GM21381 (cell line): ENCODE data around the gene NEUROD2.
A peak's percentile ranks its signal among the peaks of the same experiment; 100 is the strongest.

ENCODE experiments used
- ATAC-seq: cut with Tn5 transposase; IDR thresholded peaks from one replicate; pipeline ENCODE4 v1.9.1; 2021; ENCODE audit warnings: mild to moderate bottlenecking, moderate library complexity; ENCODE audit not compliant: unreplicated experiment

The NEUROD2 gene

GRCh38 chr17:39607851-39608130 lies at the start of gene NEUROD2:
Gene NEUROD2 (minus strand): TSS chr17:39607920. CDS start chr17:39606599, 1,321 bp downstream.
- ATAC-seq, result no peak

DNA sequence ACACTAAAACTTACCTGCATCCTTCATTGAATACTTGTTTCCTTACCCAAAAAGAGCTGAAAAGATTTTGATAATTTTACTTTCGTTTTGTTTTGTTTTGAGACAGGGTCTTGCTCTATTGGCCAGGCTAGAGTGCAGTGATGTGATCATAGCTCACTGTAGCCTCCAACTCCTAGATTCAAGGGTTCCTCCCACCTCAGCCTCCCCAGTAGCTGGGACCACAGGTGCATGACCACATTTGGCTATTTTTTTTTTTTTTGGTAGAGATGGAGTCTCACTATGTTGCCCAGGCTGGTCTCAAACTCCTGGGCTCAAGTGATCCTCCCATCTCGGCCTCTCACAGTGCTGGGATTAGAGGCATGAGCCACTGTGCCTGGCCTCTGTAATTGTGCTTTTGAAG lies 47.4 kb upstream of the NEUROD2 start:
- ATAC-seq, result no peak

DNA sequence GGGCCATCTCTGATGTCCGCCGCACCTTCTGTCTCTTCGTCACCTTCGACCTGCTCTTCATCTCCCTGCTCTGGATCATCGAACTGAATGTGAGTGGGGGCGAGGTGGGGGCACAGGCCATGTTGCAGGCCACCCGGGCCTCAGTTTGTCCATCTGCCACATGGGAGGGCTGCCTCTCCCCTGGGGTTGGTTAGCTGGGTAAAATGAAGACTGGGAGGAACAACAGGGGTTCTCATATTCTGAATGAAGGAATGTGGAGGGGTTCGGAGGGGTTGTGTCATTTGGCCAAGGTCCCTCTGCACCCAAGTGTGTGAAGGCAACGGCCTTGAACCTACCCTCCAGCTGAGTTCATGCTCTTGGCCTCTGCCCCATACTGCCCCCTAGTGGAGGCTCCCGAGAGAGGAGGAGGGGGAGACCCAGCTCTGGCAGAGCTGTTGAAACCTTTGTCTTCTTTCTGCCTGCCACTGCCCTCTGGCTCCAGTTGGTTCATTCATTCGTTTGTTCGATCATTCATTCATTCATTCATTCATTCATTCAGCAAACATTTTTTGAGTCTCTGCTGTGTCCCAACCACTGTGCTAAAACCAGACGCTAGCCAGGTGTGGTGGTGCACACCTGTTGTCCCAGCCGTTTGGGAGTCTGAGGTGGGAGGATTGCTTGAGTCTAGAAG lies 46.1 kb upstream of the NEUROD2 start:
- ATAC-seq, result no peak

DNA sequence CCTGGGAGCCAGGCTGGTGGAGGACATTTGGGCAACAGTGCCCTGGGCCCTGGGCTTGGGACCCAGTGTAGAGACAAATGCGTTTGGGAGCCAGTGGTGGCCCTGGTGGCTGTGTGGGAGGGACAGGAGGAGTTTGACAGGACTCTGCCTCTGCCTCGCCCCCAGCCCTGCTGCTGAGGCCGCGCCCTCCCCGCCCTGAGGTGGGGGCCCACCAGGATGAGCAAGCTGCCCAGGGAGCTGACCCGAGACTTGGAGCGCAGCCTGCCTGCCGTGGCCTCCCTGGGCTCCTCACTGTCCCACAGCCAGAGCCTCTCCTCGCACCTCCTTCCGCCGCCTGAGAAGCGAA lies 45.6 kb upstream of the NEUROD2 start:
- ATAC-seq, result no peak

DNA sequence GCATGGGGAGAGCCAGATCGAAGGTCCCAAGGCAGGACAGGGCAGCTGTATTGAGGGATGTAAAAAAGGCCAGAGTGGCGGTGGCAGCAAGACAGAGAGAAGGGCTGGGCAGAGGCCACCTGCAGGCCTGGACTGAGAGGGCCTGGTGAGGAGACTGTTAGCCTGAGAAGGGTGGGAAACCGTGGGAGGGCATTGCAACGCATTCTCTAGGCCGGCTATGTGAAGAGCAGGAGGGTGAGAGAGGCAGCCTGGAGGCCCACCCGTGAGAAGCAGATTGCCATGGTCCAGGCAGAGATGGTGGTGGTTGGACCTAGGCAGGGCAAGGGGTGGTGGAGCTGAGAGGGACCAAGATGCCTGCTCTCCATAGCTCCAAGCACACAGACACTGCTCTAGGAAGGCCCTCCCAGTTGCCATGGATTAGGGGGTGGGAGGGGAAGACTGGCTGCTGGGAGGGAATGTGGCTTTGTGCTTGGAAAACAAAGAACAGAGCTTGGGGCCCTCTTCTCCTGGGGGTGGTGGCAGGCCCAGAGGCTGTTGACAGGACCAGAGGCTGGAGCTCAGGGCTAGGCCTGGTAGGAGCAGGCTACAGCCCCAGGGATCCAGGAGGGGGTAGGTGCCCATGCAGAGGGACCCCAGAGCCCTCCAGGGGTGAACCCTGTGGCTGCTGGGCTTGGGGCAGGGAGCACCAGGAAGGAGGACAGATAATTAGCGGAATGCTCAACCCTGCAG lies 45.0 kb upstream of the NEUROD2 start:
- no peak for ATAC-seq

DNA sequence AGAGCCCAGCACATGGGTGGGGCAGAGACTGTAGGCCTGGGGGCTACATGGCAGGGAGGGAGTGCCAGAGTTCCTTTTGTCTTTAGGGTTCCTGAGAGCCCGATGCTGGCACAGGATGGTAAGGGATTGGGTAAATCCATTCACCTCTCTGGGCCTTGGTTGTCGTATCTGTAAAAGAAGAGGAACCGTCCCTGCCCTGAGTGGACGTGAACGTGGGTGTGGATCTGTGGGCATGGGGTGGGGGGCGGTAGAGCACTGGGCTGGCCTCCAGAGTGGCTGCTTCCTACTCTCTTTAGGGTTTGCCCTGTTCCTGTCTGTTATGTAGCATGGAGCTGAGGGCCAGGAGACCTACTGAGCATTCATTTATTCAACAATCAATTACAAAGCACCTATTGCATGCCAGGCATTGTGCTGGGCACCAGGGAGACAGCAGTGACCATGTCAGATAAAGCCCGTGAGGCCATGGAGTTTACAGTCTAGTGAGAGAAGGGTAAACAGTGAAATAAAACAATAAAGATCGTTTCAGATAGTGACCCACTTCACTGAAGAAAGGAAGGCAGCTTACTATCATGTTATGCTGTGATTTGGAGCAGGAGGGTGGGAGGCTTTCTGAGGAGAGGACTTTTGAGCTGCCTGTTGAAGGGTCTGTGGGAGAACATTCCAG lies 44.3 kb upstream of the NEUROD2 start:
- ATAC-seq, result no peak

GRCh38 chr17:39650121-39650579 lies 42.4 kb upstream of the NEUROD2 start:
- no peak for ATAC-seq

GRCh38 chr17:39648616-39649366 lies 41.1 kb upstream of the NEUROD2 start:
- ATAC-seq, result no peak

GRCh38 chr17:39647256-39647655 lies 39.5 kb upstream of the NEUROD2 start:
- no peak for ATAC-seq

DNA sequence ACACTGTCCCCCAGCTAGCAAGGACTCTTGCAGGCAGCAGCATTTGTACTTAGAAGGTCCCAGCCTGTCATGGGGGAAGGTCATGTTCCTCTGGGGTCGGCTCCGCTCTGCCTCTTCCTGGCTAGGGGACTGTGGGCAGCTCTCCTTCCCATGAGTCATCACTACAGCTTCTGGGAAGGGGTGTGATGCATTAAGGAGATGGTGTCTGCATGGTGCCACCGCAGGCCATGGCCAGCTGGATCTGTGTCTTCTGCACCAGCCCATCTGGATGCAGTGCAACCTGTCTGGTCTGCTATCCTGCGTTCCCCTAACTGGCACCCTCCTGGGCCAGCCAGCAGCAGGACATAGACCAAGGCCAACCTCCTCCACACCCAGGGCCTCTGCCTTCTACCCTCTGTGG lies 35.6 kb upstream of the NEUROD2 start:
- ATAC-seq, result no peak

DNA sequence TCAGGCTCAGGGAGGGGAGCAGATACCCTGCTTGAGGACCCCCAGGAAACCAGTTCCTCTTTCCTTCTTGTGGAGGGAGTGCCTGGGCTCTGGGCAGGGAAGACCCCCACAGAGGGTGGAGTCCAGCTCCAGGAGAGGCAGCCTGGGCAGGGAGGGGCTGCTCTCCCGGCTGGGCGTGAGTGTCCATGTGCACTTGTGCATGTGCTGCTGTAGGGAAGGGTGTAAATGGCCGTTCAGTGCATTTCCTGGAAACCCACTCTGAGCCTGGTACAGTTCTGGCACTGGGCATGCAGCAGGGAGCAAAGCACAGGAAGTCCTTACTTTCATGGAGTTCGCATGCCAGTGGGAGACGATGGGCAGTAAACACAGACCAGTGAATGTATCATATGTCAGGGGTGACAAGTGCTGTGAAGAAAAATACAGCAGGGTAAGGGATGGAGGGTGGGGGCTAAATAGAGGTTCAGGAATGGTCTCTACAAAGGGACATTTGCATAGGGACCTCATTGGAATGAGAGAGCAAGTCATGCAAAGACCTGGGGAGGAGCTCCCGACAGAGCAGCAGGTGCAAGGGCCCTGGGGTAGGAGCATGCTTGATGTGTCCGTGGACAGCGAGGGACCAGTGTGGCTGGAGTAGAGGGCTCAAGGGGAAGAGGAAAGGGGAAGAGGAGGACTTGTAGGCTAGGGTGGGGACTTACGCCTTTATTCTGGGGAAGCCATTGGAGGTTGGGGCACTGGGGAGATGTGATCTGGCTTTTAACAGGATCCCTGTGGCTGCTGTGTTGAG lies 34.8 kb upstream of the NEUROD2 start:
- no peak for ATAC-seq

DNA sequence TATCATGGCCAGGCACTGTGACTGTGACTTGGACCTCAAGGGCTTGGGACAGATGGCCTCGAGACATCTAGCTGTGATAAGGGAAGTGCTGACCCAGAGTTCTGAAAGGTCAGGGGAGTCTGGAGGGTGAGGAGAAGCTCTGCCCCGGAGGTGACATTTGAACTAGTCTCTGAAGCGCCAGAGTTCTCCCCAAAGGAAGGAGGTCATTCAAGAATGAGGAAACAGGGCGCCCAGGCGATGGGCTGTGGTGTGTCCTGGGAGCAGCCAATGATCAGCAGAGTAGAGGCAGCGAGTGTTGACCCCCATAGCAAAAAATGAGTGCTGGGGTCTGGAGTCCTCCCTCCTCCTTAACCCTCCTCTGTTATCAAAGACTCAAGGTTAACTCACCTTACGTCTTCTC lies 34.2 kb upstream of the NEUROD2 start:
- no peak for ATAC-seq

DNA sequence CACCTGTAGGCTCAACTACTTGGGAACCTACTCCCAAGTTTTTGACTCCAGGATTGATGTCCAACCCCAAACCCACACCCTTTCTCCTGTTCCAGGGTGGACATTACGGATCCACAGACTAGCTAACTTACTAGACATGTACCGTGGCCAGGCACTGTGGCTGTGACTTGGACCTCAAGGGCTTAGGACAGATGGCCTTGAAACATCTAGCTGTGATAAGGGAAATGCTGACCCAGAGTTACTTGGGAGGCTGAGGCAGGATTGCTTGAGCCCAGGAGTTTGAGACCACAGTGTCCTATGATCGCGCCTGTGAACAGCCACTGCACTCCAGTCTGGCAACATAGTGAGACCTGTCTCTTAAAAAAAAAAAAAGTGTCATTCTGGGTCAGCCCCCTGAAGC lies 33.4 kb upstream of the NEUROD2 start:
- ATAC-seq, result no peak

GRCh38 chr17:39640591-39641031 lies 32.9 kb upstream of the NEUROD2 start:
- no peak for ATAC-seq

DNA sequence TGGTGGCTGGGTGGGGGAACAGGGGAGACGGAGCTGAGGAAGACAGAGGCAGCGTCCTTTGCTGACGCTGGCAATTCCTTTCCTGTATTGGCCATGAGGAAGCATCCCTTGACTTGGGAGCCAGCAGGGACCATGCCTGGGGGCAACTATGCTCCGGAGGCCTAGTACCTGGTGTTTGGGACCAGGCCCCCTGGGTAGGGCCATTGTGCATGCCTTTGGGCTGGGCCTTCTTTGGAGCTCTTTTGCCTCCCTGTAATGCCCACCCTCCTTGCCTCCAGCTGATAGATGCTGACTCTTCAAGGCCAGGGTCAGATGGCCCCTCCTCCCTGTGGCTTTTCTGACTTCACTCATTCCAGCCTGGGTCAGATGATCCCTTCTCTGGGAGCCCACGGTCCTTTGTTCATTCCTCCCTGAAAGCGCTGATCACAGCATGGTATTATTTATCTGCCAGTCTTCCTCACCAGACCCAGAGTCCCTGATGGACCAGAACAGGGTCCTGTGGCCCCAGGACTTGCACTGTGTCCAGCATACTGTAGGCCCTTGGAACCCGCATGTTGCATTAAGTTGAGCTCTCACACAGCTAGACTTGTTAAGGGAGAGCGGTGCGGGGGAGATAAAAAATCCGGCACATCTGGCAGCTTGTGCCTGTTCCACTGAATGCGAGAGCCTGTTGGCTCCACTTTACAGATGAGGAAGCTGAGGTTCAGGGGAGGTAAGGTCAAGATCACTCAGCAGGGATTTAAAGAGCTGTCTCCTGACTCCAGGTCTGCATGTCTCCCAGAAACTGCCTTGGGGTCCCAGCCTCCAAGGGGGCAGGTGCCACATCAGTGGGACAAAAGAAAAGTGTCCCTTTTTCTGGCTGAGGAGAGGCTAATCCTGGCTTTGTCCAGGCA lies 32.1 kb upstream of the NEUROD2 start:
- ATAC-seq, result no peak

- no peak for ATAC-seq
Observed at GRCh38 chr17:39639043-39639442, 31.3 kb upstream of the NEUROD2 start.

DNA sequence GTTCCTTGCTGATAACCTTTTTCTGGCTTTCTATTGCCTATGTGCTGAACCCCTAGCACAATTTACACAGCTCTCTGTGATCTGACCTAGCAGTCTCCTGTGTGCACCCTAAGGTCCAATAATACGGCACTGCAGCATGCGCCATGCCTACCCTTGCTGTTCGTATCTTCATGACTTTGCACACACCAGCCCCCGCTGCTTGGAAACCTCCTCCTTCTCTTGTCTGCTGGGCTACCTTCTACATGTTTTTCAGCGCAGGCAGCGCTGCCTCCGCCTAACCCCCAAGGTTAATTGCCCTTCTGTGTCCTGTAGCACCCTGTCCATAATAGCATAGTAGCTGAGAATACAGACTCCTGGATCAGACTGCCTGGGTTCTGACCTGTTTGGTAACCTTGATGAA lies 30.6 kb upstream of the NEUROD2 start:
- ATAC-seq, result no peak

DNA sequence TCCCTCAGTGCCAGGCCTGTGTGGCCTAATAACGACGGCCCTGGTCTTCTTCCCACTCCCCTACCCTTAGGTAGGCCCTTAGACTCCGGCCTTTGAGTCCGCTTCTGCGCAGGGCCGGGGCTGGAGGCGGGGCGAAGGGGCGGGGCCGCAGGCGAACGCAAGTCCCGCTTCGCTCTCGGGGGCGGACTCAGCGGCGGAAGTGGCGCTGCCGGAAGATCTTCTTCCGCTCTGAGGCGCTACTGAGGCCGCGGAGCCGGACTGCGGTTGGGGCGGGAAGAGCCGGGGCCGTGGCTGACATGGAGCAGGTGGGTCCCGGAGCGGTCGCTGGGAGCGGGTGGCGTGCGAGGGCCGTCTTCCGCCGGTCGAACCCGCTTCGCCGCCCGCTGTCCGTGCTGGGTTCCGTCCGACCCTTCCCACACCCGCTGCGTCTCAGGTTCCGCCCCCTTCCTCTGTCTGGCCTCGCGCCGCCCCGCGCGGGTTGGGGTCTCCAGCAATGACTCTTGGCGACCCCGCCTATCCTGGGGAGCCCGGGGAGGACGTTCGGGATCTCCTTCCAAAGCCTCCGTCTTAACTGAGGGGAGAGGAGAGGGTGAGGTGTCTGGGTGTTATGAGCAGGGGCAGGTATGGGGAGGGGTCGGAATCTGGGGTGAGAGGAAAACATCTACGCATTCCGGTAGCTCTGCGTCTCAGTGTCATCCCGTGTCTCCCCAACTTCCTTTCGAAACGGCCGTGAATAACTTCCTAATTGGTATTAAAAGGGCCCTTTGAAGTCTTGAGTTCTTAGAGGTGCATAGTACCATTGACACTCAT lies 29.4 kb upstream of the NEUROD2 start, which contains the start of gene STARD3:
Gene STARD3 (plus strand): TSS at position 218 of the 810 bp plus-strand sequence. CDS start 16,388 bp downstream, outside the sequence.
- ATAC-seq, result peak; percentile 83

DNA sequence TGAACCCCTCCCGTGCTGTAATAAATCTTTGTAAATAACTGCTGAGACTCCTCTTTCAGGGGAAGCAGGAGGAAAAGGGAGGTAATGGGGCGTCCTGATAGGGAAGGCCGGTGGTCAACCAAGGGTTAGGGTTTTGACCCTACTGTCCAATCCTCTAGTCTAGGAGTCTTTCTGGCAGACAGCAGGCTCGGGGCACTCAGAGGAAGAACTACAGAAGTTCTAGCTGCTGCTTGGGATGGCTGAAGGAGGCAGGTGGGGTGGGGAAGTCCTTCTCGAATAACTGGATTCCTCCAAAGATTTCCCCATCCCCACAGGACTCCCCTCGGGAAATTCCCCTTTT lies 28.8 kb upstream of the NEUROD2 start:
- no peak for ATAC-seq
